Measurements from ENCODE around the gene RASAL2. TPM values are rescaled to one million over a fixed set of nuclear protein-coding genes. Genes with fewer than 3 reads are reported as not detected.
"Not testable (repeated sequence)": the region's sequence is repeated elsewhere in the genome, so short reads cannot be mapped to it uniquely, and the experiment has no call there.

Gene RASAL2
- total RNA-seq, 2 donors from 2014 or later, result not detected

GRCh38 chr1:178389441-178389840 is 295.5 kb downstream of the RASAL2 start:
- Mint-ChIP-seq H3K27ac (no peak overlapping the region), H3K9me3 (peaks cover 6% of the 10 kb centered on the region), H3K4me1 (ENCODE audit: low read depth in 2 of 2) (no peaks in the 10 kb centered on the region), H3K36me3 (no peaks in the 10 kb centered on the region), H3K27me3 (peaks cover 6 to 8% of the 10 kb centered on the region in 2 donors), H3K4me3 (no peak overlapping the region)
- ATAC-seq (no peak), DNase-seq (ENCODE audit: low spot score) (no peak)

DNA sequence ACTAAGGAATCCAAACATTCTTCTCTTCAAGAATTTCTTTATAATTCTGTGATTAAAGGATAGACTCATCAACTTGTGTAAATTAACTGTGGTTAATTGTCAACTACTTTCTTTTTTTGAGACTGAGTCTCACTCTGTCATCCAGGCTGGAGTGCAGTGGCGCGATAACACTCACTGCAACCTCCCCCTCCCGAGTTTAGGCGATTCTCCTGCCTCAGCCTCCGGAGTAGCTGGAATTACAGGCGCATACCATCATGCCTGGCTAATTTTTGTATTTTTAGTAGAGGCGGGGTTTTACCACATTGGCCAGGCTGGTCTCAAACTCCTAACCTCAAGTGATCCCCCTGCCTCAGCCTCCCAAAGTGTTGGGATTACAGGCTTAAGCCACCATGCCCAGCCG is 296.4 kb downstream of the RASAL2 start:
- not testable (repeated sequence) for ATAC-seq; H3K36me3 Mint-ChIP-seq; DNase-seq (ENCODE audit: low spot score); H3K27ac Mint-ChIP-seq; H3K4me1 Mint-ChIP-seq (ENCODE audit: low read depth in 2 of 2); H3K4me3 Mint-ChIP-seq; H3K27me3 Mint-ChIP-seq; H3K9me3 Mint-ChIP-seq

GRCh38 chr1:178393370-178393769 is 299.5 kb downstream of the RASAL2 start:
- H3K4me1 Mint-ChIP-seq (ENCODE audit: low read depth in 2 of 2), result no peaks in the 10 kb centered on the region
- H3K27me3 Mint-ChIP-seq, result peaks cover 2 to 7% of the 10 kb centered on the region in 2 donors
- no peak overlapping the region for H3K27ac Mint-ChIP-seq
- ATAC-seq (no peak), DNase-seq (ENCODE audit: low spot score) (no peak)
- no peak overlapping the region for H3K4me3 Mint-ChIP-seq
- H3K36me3 Mint-ChIP-seq, result no peaks in the 10 kb centered on the region
- H3K9me3 Mint-ChIP-seq, result peaks cover 5% of the 10 kb centered on the region

DNA sequence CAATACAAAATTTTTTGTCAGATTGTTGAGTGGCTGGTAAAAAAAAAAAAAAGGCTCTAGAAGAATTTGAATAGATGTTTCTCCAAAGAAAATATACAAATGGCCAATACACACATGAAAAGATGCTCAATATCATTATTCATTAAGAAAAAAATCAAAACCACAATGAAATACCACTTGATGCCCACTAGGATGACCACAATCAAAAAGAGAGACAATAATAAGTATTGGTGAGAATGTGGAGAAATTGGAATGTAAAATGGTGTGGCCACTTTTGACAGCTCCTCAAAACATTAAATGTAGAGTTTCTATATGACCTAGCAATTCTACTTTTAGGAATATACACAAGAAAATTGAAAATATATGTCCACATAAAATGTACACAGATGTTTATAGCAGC is 302.9 kb downstream of the RASAL2 start:
- peaks cover 0 to 3% of the 10 kb centered on the region in 2 donors for H3K27me3 Mint-ChIP-seq
- DNase-seq (ENCODE audit: low spot score), result no peak
- H3K36me3 Mint-ChIP-seq, result no peaks in the 10 kb centered on the region
- H3K9me3 Mint-ChIP-seq, result peaks cover 10% of the 10 kb centered on the region
- H3K4me1 Mint-ChIP-seq (ENCODE audit: low read depth in 2 of 2), result no peaks in the 10 kb centered on the region
- no peak overlapping the region for H3K27ac Mint-ChIP-seq
- no peak overlapping the region for H3K4me3 Mint-ChIP-seq
- no peak for ATAC-seq

- peaks cover 6% of the 10 kb centered on the region for H3K9me3 Mint-ChIP-seq
- no peaks in the 10 kb centered on the region for H3K4me1 Mint-ChIP-seq (ENCODE audit: low read depth in 2 of 2)
- no peaks in the 10 kb centered on the region for H3K36me3 Mint-ChIP-seq
- H3K27me3 Mint-ChIP-seq, result no peaks in the 10 kb centered on the region
- no peak overlapping the region for H3K27ac Mint-ChIP-seq
- no peak for ATAC-seq
- DNase-seq (ENCODE audit: low spot score), result no peak
- H3K4me3 Mint-ChIP-seq, result no peak overlapping the region
Observed at GRCh38 chr1:178397678-178398077, 303.8 kb downstream of the RASAL2 start.

- no peak for ATAC-seq
- H3K27me3 Mint-ChIP-seq, result no peaks in the 10 kb centered on the region
- H3K27ac Mint-ChIP-seq, result no peak overlapping the region
- no peak for DNase-seq (ENCODE audit: low spot score)
- peaks cover 6% of the 10 kb centered on the region for H3K9me3 Mint-ChIP-seq
- no peak overlapping the region for H3K4me3 Mint-ChIP-seq
- H3K36me3 Mint-ChIP-seq, result no peaks in the 10 kb centered on the region
- H3K4me1 Mint-ChIP-seq (ENCODE audit: low read depth in 2 of 2), result no peaks in the 10 kb centered on the region
Observed at GRCh38 chr1:178399177-178399728, 305.3 kb downstream of the RASAL2 start.

GRCh38 chr1:178405137-178405536 is 311.2 kb downstream of the RASAL2 start:
- Mint-ChIP-seq H3K4me1 (ENCODE audit: low read depth in 2 of 2) (no peaks in the 10 kb centered on the region), H3K4me3 (no peak overlapping the region), H3K27me3 (no peaks in the 10 kb centered on the region), H3K36me3 (no peaks in the 10 kb centered on the region), H3K9me3 (peaks cover 4% of the 10 kb centered on the region), H3K27ac (no peak overlapping the region)
- ATAC-seq (no peak), DNase-seq (ENCODE audit: low spot score) (no peak)

DNA sequence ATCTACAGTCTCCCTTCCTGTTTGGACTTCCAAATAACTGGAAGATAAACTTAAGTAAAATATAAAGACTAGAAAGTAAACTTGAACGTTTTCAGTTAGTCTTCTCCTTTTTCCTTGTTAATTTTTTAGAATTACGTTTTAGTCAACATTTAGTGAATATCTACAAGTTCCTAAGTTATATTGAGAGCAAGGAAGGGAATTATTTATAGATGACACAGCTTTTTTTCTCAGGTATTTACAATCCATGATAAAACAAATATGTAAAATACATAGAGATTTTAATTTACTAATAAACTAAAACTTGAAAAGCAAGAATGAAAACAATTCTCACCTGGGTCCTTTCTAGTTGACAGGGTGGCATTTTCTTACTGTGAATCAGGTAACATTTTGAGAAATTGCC is 313.3 kb downstream of the RASAL2 start:
- peaks cover 5% of the 10 kb centered on the region for H3K9me3 Mint-ChIP-seq
- H3K36me3 Mint-ChIP-seq, result no peaks in the 10 kb centered on the region
- no peak overlapping the region for H3K27ac Mint-ChIP-seq
- H3K27me3 Mint-ChIP-seq, result no peaks in the 10 kb centered on the region
- no peak overlapping the region for H3K4me3 Mint-ChIP-seq
- peaks cover 3 to 4% of the 10 kb centered on the region in 2 donors for H3K4me1 Mint-ChIP-seq (ENCODE audit: low read depth in 2 of 2)
- ATAC-seq, result no peak
- DNase-seq (ENCODE audit: low spot score), result no peak

DNA sequence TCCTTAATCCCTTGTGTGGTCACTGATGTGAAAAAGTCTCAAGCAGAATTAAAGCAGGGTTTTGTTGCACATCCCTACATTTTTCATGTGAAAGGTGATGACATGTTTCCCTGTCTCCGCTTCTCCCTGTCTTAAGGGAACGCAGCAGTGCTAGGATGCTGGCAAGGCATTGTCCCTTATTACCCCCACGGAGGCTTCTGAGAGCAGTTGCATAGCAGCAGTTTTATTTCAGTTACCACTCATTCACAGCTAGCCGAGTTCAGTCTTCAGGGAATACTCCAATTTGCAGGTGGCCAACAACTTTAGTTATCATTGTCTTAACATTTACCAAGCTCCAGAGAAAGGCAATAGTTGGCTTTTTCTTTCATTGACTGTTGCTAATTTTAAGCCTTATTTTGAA is 313.8 kb downstream of the RASAL2 start:
- H3K27me3 Mint-ChIP-seq, result no peaks in the 10 kb centered on the region
- no peak overlapping the region for H3K4me3 Mint-ChIP-seq
- ATAC-seq, result no peak
- no peak for DNase-seq (ENCODE audit: low spot score)
- peaks cover 3 to 4% of the 10 kb centered on the region in 2 donors for H3K4me1 Mint-ChIP-seq (ENCODE audit: low read depth in 2 of 2)
- no peak overlapping the region for H3K27ac Mint-ChIP-seq
- no peaks in the 10 kb centered on the region for H3K36me3 Mint-ChIP-seq
- H3K9me3 Mint-ChIP-seq, result peaks cover 5% of the 10 kb centered on the region

- no peak overlapping the region for H3K27ac Mint-ChIP-seq
- no peaks in the 10 kb centered on the region for H3K36me3 Mint-ChIP-seq
- peaks cover 5% of the 10 kb centered on the region for H3K9me3 Mint-ChIP-seq
- H3K4me1 Mint-ChIP-seq (ENCODE audit: low read depth in 2 of 2), result peaks cover 3 to 4% of the 10 kb centered on the region in 2 donors
- H3K27me3 Mint-ChIP-seq, result no peaks in the 10 kb centered on the region
- no peak for ATAC-seq
- DNase-seq (ENCODE audit: low spot score), result no peak
- H3K4me3 Mint-ChIP-seq, result no peak overlapping the region
Observed at GRCh38 chr1:178408871-178409270, 315.0 kb downstream of the RASAL2 start.

DNA sequence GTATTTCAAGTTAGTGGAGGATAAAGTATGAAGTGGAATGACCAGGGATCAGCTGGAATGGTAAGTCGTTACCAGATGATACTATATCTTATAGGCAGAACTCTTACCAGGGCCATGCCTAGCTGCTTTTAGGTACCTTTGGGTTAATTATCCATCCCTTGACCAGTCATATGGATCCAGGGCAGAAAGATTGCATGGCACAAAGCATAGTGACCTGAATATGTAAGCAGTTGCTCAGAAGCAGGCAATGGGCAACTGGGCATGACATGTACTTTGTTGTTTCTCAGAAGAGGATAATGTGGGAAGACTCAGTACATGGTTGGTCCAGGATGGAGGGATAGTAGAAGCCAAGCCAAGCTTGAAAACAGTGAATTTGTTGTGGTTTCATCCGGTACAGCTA is 315.6 kb downstream of the RASAL2 start:
- Mint-ChIP-seq H3K4me3 (no peak overlapping the region), H3K27me3 (no peaks in the 10 kb centered on the region), H3K4me1 (ENCODE audit: low read depth in 2 of 2) (peaks cover 3 to 4% of the 10 kb centered on the region in 2 donors), H3K9me3 (peaks cover 5% of the 10 kb centered on the region), H3K27ac (no peak overlapping the region), H3K36me3 (no peaks in the 10 kb centered on the region)
- ATAC-seq, result no peak
- DNase-seq (ENCODE audit: low spot score), result no peak

- Mint-ChIP-seq H3K27ac (no peak overlapping the region), H3K9me3 (peaks cover 6% of the 10 kb centered on the region), H3K4me3 (no peak overlapping the region), H3K36me3 (peaks cover 3% of the 10 kb centered on the region), H3K27me3 (no peaks in the 10 kb centered on the region), H3K4me1 (ENCODE audit: low read depth in 2 of 2) (peaks cover 3 to 4% of the 10 kb centered on the region in 2 donors)
- DNase-seq (ENCODE audit: low spot score) (no peak), ATAC-seq (no peak)
Observed at GRCh38 chr1:178411756-178412399, 318.0 kb downstream of the RASAL2 start.

- H3K4me1 Mint-ChIP-seq (ENCODE audit: low read depth in 2 of 2), result peaks cover 3 to 4% of the 10 kb centered on the region in 2 donors
Observed at GRCh38 chr1:178412400-178412770, 318.5 kb downstream of the RASAL2 start.

GRCh38 chr1:178417858-178418257 is 324.0 kb downstream of the RASAL2 start:
- Mint-ChIP-seq H3K4me1 (ENCODE audit: low read depth in 2 of 2) (no peaks in the 10 kb centered on the region), H3K27ac (no peak overlapping the region), H3K9me3 (peaks cover 4% of the 10 kb centered on the region), H3K36me3 (peaks cover 7% of the 10 kb centered on the region), H3K4me3 (no peak overlapping the region), H3K27me3 (no peaks in the 10 kb centered on the region)
- ATAC-seq, result no peak
- DNase-seq (ENCODE audit: low spot score), result no peak

More at GRCh38 chr1:178412400-178412770, 318.5 kb downstream of the RASAL2 start:
- no peaks in the 10 kb centered on the region for H3K27me3 Mint-ChIP-seq
- no peak overlapping the region for H3K4me3 Mint-ChIP-seq
- ATAC-seq, result no peak
- H3K9me3 Mint-ChIP-seq, result peaks cover 9% of the 10 kb centered on the region
- H3K36me3 Mint-ChIP-seq, result peaks cover 7% of the 10 kb centered on the region
- no peak overlapping the region for H3K27ac Mint-ChIP-seq
- DNase-seq (ENCODE audit: low spot score), result no peak

All from natural killer cell treated with Interleukin-12 subunit alpha and Interleukin-12 subunit beta and Interleukin-15 and Interleukin-18, amount 100 ng/mL, for 72 hours (primary cell).